ENCODE measurements around the gene MLLT10.

Gene MLLT10

GRCh38 chr10:21749788-21750187 is 215.8 kb downstream of the MLLT10 start:
- no peak for DNase-seq

GRCh38 chr10:21750424-21750823 is 216.4 kb downstream of the MLLT10 start:
- DNase-seq: no peak

GRCh38 chr10:21751341-21752310 is 217.6 kb downstream of the MLLT10 start:
- no peak for DNase-seq

- no peak for DNase-seq
Measured at GRCh38 chr10:21753497-21754270, 219.7 kb downstream of the MLLT10 start.

GRCh38 chr10:21754410-21755011 is 220.5 kb downstream of the MLLT10 start:
- DNase-seq: no peak

- DNase-seq: no peak
Measured at GRCh38 chr10:21756707-21757106, 222.7 kb downstream of the MLLT10 start.

- no peak for DNase-seq
Measured at GRCh38 chr10:21757185-21757901, 223.3 kb downstream of the MLLT10 start.

GRCh38 chr10:21758239-21758638 is 224.2 kb downstream of the MLLT10 start:
- DNase-seq: no peak

- no peak for DNase-seq
Measured at GRCh38 chr10:21758696-21759095, 224.7 kb downstream of the MLLT10 start.

- no peak for DNase-seq
Measured at GRCh38 chr10:21759232-21759631, 225.2 kb downstream of the MLLT10 start.

- no peak for DNase-seq
Measured at GRCh38 chr10:21760332-21760731, 226.3 kb downstream of the MLLT10 start.

- DNase-seq: no peak
Measured at GRCh38 chr10:21764466-21765189, 230.6 kb downstream of the MLLT10 start.

- DNase-seq: no peak
Measured at GRCh38 chr10:21769041-21769440, 235.0 kb downstream of the MLLT10 start.

GRCh38 chr10:21771219-21771618 is 237.2 kb downstream of the MLLT10 start:
- no peak for DNase-seq

- DNase-seq: no peak
Measured at GRCh38 chr10:21776883-21777282, 242.9 kb downstream of the MLLT10 start.

GRCh38 chr10:21791276-21791675 is 257.2 kb downstream of the MLLT10 start:
- no peak for DNase-seq
